HepG2 (cell line): ENCODE data around the gene TBC1D4. TPM values are rescaled to one million over a fixed set of nuclear protein-coding genes. Genes with fewer than 3 reads are reported as not detected.

ENCODE experiments used
- ATAC-seq: fragments of 200-7000 bp; cut with Tn5 transposase; 3 replicates; pipeline ENCODE4 v1.9.1; 2020; ENCODE audit warnings: mild to moderate bottlenecking, moderate library complexity
- BruUV-seq: library from RNA; stranded (reverse); fragments of 400-500 nt; replicated peaks from 2 replicates; lab custom pipeline; 2021; lab: Mats Ljungman, UMichigan
- CTCF ChIA-PET: fragments of 300-600 bp; formaldehyde crosslinking; extraction: SDS; loops from one replicate; lab custom pipeline; 2021; ENCODE audit warnings: low total read pairs, inconsistent platforms, low intra/inter-chr PET ratio; lab: Yijun Ruan, JAX
- POLR2A ChIA-PET: fragments of 350-600 bp; sonication (Branson Sonifier 250); formaldehyde crosslinking; loops from one replicate; lab custom pipeline; 2020; ENCODE audit warnings: antibody characterized with exemption, inconsistent platforms; lab: Yijun Ruan, JAX
- DNase-seq: peaks from one replicate; pipeline ENCODE4 v3.0.0-alpha.2; 2015; ENCODE audit warnings: low spot score
- FAIRE-seq: peaks from 3 replicates; lab custom pipeline; 2011; peaks lifted over from hg19 to GRCh38; lab: Jason Lieb, UNC
- H2AFZ ChIP-seq: one replicate; pipeline ENCODE4 v1.6.1; 2011; ENCODE audit warnings: low read length, inconsistent platforms
- H3K27ac ChIP-seq: fragments of 300-600 bp; 3 replicates; pipeline ENCODE4 v1.8.0; 2011; ENCODE audit warnings: mixed run types, mild to moderate bottlenecking, mixed read lengths, low read length, inconsistent platforms; ENCODE audit not compliant: insufficient read depth; ENCODE audit errors: extremely low read length
- H3K27me3 ChIP-seq, 2 experiments: fragments of 200-600 bp in 1 of 2; 2 replicates in 1 of 2; 3 replicates in 1 of 2; pipeline versions ENCODE4 v1.6.0 to v1.8.0; 2011; ENCODE audit warnings: low read length in 2 of 2, mild to moderate bottlenecking in 2 of 2, moderate library complexity in 2 of 2, inconsistent platforms in 1 of 2; ENCODE audit not compliant: insufficient read depth in 2 of 2, control insufficient read depth in 1 of 2
- H3K36me3 ChIP-seq, 2 experiments: fragments of 200-600 bp in 1 of 2; replicated peaks in 1 of 2; 2 replicates in 1 of 2; 3 replicates in 1 of 2; pipeline versions ENCODE4 v1.5.1 to v1.8.0; 2011; ENCODE audit warnings: low read length in 2 of 2, inconsistent platforms in 1 of 2; ENCODE audit not compliant: insufficient read depth in 2 of 2, control insufficient read depth in 1 of 2
- H3K4me1 ChIP-seq: 2 replicates; pipeline ENCODE4 v1.5.1; 2012; ENCODE audit warnings: low read length, inconsistent platforms; ENCODE audit not compliant: insufficient read depth
- H3K4me2 ChIP-seq: 2 replicates; pipeline ENCODE4 v1.6.0; 2011; ENCODE audit warnings: low read depth, low read length, inconsistent platforms
- H3K4me3 ChIP-seq, 3 experiments: fragments of 200-600 bp in 1 of 3; sonication (generic), shearing (Covaris generic) in 1 of 3; replicated peaks in 1 of 3; 2 replicates each; pipeline ENCODE4 v1.5.1; 2011 to 2016; ENCODE audit warnings: low read length in 3 of 3, inconsistent platforms in 2 of 3, low read depth in 2 of 3, mild to moderate bottlenecking in 2 of 3, control low read depth in 1 of 3, mixed read lengths in 1 of 3; ENCODE audit not compliant: insufficient read depth in 1 of 3
- H3K79me2 ChIP-seq: one replicate; pipeline ENCODE4 v1.6.1; 2011; ENCODE audit warnings: low read length, inconsistent platforms; ENCODE audit not compliant: insufficient read depth
- H3K9ac ChIP-seq: 2 replicates; pipeline ENCODE4 v1.6.0; 2011; ENCODE audit warnings: mild to moderate bottlenecking, low read depth, low read length, inconsistent platforms; ENCODE audit not compliant: insufficient read depth
- H3K9me3 ChIP-seq: 2 replicates; pipeline ENCODE4 v1.5.1; 2012; ENCODE audit warnings: mild to moderate bottlenecking, low read length
- H4K20me1 ChIP-seq: 2 replicates; pipeline ENCODE4 v1.6.0; 2011; ENCODE audit warnings: inconsistent platforms, mild to moderate bottlenecking, low read length, moderate library complexity; ENCODE audit not compliant: insufficient read depth
- AGO2 ChIP-seq: fragments of 200-400 bp; formaldehyde crosslinking; optimal IDR thresholded peaks from 2 replicates; pipeline ENCODE3; 2017; ENCODE audit warnings: mild to moderate bottlenecking, low read depth, low read length, moderate library complexity
- AHDC1 ChIP-seq: sonication (generic); formaldehyde crosslinking; IDR thresholded peaks from 2 replicates; pipeline ENCODE4 v1.5.1; 2020; ENCODE audit warnings: mild to moderate bottlenecking, missing genetic modification reagents, borderline replicate concordance
- BHLHE40 ChIP-seq: IDR thresholded peaks from 2 replicates; pipeline ENCODE4 v1.6.1; 2011; ENCODE audit warnings: low read length, improper control_type of control experiment
- CCDC6 ChIP-seq: sonication (generic); formaldehyde crosslinking; IDR thresholded peaks from 2 replicates; pipeline ENCODE4 v1.8.1; 2022; ENCODE audit warnings: mild to moderate bottlenecking, missing genetic modification reagents, moderate library complexity
- E2F2 ChIP-seq: sonication (generic); formaldehyde crosslinking; IDR thresholded peaks from 2 replicates; pipeline ENCODE4 v1.4.0; 2020; ENCODE audit warnings: missing genetic modification reagents, borderline replicate concordance
- ELK4 ChIP-seq: sonication (generic); formaldehyde crosslinking; IDR thresholded peaks from 2 replicates; pipeline ENCODE4 v1.9.0; 2021; ENCODE audit warnings: missing genetic modification reagents, borderline replicate concordance
- MTA1 ChIP-seq: sonication (generic); formaldehyde crosslinking; IDR thresholded peaks from 2 replicates; pipeline ENCODE4 v1.4.0; 2020; ENCODE audit warnings: missing genetic modification reagents, mild to moderate bottlenecking, borderline replicate concordance
- MTF2 ChIP-seq: sonication (generic); formaldehyde crosslinking; IDR thresholded peaks from 2 replicates; pipeline ENCODE4 v1.5.0; 2020; ENCODE audit warnings: missing genetic modification reagents, borderline replicate concordance
- MYNN ChIP-seq: sonication (generic); formaldehyde crosslinking; IDR thresholded peaks from 2 replicates; pipeline ENCODE4 v1.4.0; 2020; ENCODE audit warnings: mild to moderate bottlenecking, low read depth, missing genetic modification reagents
- SIN3B ChIP-seq: fragments of 150-350 bp; IDR thresholded peaks from 2 replicates; pipeline ENCODE4 v1.6.1; 2014; ENCODE audit warnings: low read length
- SUZ12 ChIP-seq: fragments of 150-350 bp; IDR thresholded peaks from 2 replicates; pipeline ENCODE4 v1.6.1; 2014; ENCODE audit warnings: low read depth, low read length
- TCF12 ChIP-seq, 2 experiments: fragments of 450-650 bp in 1 of 2; sonication (generic) in 1 of 2; formaldehyde crosslinking in 1 of 2; IDR thresholded peaks; 2 replicates each; pipeline versions ENCODE4 v1.6.1 to v1.8.0; 2017 to 2022; ENCODE audit warnings: antibody characterized with exemption in 1 of 2, mild to moderate bottlenecking in 1 of 2, missing genetic modification reagents in 1 of 2, moderate library complexity in 1 of 2
- ZNF777 ChIP-seq: sonication (generic); formaldehyde crosslinking; IDR thresholded peaks from 2 replicates; pipeline ENCODE4 v1.4.0; 2020; ENCODE audit warnings: missing genetic modification reagents
- ZXDC ChIP-seq: sonication (generic); formaldehyde crosslinking; IDR thresholded peaks from 2 replicates; pipeline ENCODE4 v1.5.0; 2020; ENCODE audit warnings: mild to moderate bottlenecking, missing genetic modification reagents
- WGBS: methylation state at CpG from one replicate; pipeline ENCODE4 v1.1.6; 2017; ENCODE audit warnings: low lambda C conversion rate; 5-methylcytosine and 5-hydroxymethylcytosine counted together
- in situ Hi-C: cut with HindIII; loops from 2 replicates; pipeline ENCODE4 v1.10.0; 2017; ENCODE audit warnings: low pct_unique_long_range_greater_than_20kb; ENCODE audit not compliant: extremely low pct_ligation_motif_present
- intact Hi-C: fragments of 100-400 bp; cut with micrococcal nuclease; formaldehyde crosslinking; loops from one replicate; pipeline ENCODE4 v1.10.0; 2022; ENCODE audit not compliant: unreplicated experiment
- polyA plus RNA-seq, 8 experiments: library from polyadenylated mRNA; depleted of rRNA in 3 of 8; stranded (reverse) in 7 of 8; unstranded in 1 of 8; fragments of >200 nt; fragmentation: Illumina TruSeq in 4 of 8; extraction: Trizol in 4 of 8; gene quantifications; 2 replicates each; pipeline versions ENCODE4 v1.2.1 to v1.2.3, GENCODE V29; 2011 to 2016; ENCODE audit warnings: low read depth in 4 of 8, missing spikeins in 1 of 8, mixed read lengths in 1 of 8; ENCODE audit not compliant: insufficient read depth in 1 of 8
- total RNA-seq, 5 experiments: library from RNA; depleted of rRNA; stranded (reverse); fragments of >200 nt; fragmentation: Illumina TruSeq; extraction: Trizol; gene quantifications; 2 replicates each; pipeline ENCODE4 v1.2.3, GENCODE V29; 2016; ENCODE audit warnings: low read depth in 1 of 5

Gene TBC1D4
- total and polyA plus RNA-seq, 2 of the 13 experiments (the other 11 are each of a cell fraction or from before 2014, with no cell fraction given), result 35.9 to 64.4 TPM

- ATAC-seq, result no peak
- FAIRE-seq, result no peak
- no peak overlapping the region for H3K9ac ChIP-seq
- CTCF ChIA-PET, result no interaction called here
- DNase-seq, result no peak
- no peak overlapping the region for H3K27ac ChIP-seq
- H3K4me3 ChIP-seq, result no peak overlapping the region
- peak overlapping the region; percentile 28; the same call in 1 of the 2 replicates for H3K4me2 ChIP-seq
- in situ Hi-C loops, result no loop called here
- no peaks in the 10 kb centered on the region; a peak in 3 of 5 replicates for H3K36me3 ChIP-seq
- peaks cover 97% of the 10 kb centered on the region for H3K79me2 ChIP-seq
- 89% methylated on average over 2 of the region's 2 CpGs for WGBS
- intact Hi-C loops, result loop anchor here (5.0 kb wide), 1 partner anchor 33 kb away; no protein-coding TSS in a partner anchor
- H4K20me1 ChIP-seq, result peaks cover 52% of the 10 kb centered on the region
- no peaks in the 10 kb centered on the region; a peak in 1 of 5 replicates for H3K27me3 ChIP-seq
- no peak overlapping the region for H2AFZ ChIP-seq
- POLR2A ChIA-PET, result interaction anchor here (1.1 to 1.8 kb wide), 2 partner anchors 16 to 98 kb away, joined by 3 to 5 read pairs; no protein-coding TSS in a partner anchor
- BruUV-seq, result no TSS peak
- peaks cover 50% of the 10 kb centered on the region for H3K4me1 ChIP-seq
- H3K9me3 ChIP-seq, result no peaks in the 10 kb centered on the region
- no peak for TF ChIP-seq TCF12 (IDR thresholded peaks at IDR 0.05)
- TF ChIP-seq TCF12 (CRISPR knock-in tag; IDR thresholded peaks at IDR 0.05), result no peak
- TF ChIP-seq SUZ12, result no peak
- TF ChIP-seq MYNN, result no peak
- TF ChIP-seq AGO2, result no peak
- no peak for TF ChIP-seq BHLHE40
- no peak for TF ChIP-seq SIN3B
- no peak for TF ChIP-seq MTF2 (CRISPR knock-in tag)
- no peak for TF ChIP-seq MTA1 (CRISPR knock-in tag)
- no peak for TF ChIP-seq ELK4 (CRISPR knock-in tag)
- no peak for TF ChIP-seq CCDC6
- no peak for TF ChIP-seq AHDC1
- no peak for TF ChIP-seq E2F2
- no peak for TF ChIP-seq ZXDC (CRISPR knock-in tag)
- no peak for TF ChIP-seq ZNF777 (CRISPR knock-in tag)
Observed at GRCh38 chr13:75474956-75475355, 7.0 kb downstream of the TBC1D4 start.
